CD1c-positive myeloid dendritic cell (primary cell): ENCODE measurements around the gene PSMG2.
"Not testable (repeated sequence)": the region's sequence is repeated elsewhere in the genome, so short reads cannot be mapped to it uniquely, and the experiment has no call there.

Source experiments
- DNase-seq: peaks from one replicate; pipeline ENCODE4 v3.0.0-alpha.2; 2016; ENCODE audit errors: extremely low spot score

Gene PSMG2

GRCh38 chr18:12722731-12723130 is 19.9 kb downstream of the PSMG2 start:
- no peak for DNase-seq

GRCh38 chr18:12726331-12726730 is 23.5 kb downstream of the PSMG2 start:
- DNase-seq, result no peak

GRCh38 chr18:12726774-12727550 is 24.1 kb downstream of the PSMG2 start:
- DNase-seq, result peak; percentile 79

GRCh38 chr18:12737243-12737902 is 34.5 kb downstream of the PSMG2 start:
- DNase-seq, result no peak

GRCh38 chr18:12741351-12741750 is 38.5 kb downstream of the PSMG2 start:
- no peak for DNase-seq

- peak; percentile 6 for DNase-seq
Measured at GRCh38 chr18:12742453-12742852, 39.6 kb downstream of the PSMG2 start.

GRCh38 chr18:12744103-12744502 is 41.3 kb downstream of the PSMG2 start:
- DNase-seq, result peak; percentile 68

GRCh38 chr18:12745095-12745795 is 42.4 kb downstream of the PSMG2 start:
- DNase-seq, result no peak

- no peak for DNase-seq
Measured at GRCh38 chr18:12747530-12748315, 44.9 kb downstream of the PSMG2 start.

GRCh38 chr18:12748671-12749070 is 45.8 kb downstream of the PSMG2 start:
- DNase-seq, result no peak

- DNase-seq, result no peak
Measured at GRCh38 chr18:12749121-12749520, 46.3 kb downstream of the PSMG2 start.

GRCh38 chr18:12750076-12750714 is 47.4 kb downstream of the PSMG2 start:
- DNase-seq, result no peak

GRCh38 chr18:12750715-12751502 is 48.1 kb downstream of the PSMG2 start:
- no peak for DNase-seq

- no peak for DNase-seq
Measured at GRCh38 chr18:12751503-12751884, 48.7 kb downstream of the PSMG2 start.

GRCh38 chr18:12751891-12752290 is 49.0 kb downstream of the PSMG2 start:
- DNase-seq, result no peak

GRCh38 chr18:12754511-12754910 is 51.7 kb downstream of the PSMG2 start:
- no peak for DNase-seq

GRCh38 chr18:12755606-12756005 is 52.8 kb downstream of the PSMG2 start:
- not testable (repeated sequence) for DNase-seq

GRCh38 chr18:12756619-12757239 is 53.9 kb downstream of the PSMG2 start:
- not testable (repeated sequence) for DNase-seq

GRCh38 chr18:12758566-12758965 is 55.7 kb downstream of the PSMG2 start:
- not testable (repeated sequence) for DNase-seq

GRCh38 chr18:12765126-12765525 is 62.3 kb downstream of the PSMG2 start:
- DNase-seq, result no peak
